ENCODE results near the gene PNMT.

GRCh38 chr17:39648616-39649366 lies 19.5 kb upstream of the PNMT start:
- TF ChIP-seq CTCF (IDR thresholded peaks at IDR 0.05) = no peak
- no peak for TF ChIP-seq ZFX (IDR thresholded peaks at IDR 0.05; ENCODE audit: borderline replicate concordance)

Measured in 22Rv1 (cell line).